Nucleus accumbens (tissue), 56 donors: Measurements from ENCODE around the gene PRR14L.
"Not testable (repeated sequence)": the region's sequence is repeated elsewhere in the genome, so short reads cannot be mapped to it uniquely, and the experiment has no call there.

ENCODE experiments used
- DNase-seq, 56 donors: peaks; one replicate each; lab custom pipeline; 2025; lab: John Stamatoyannopoulos, UW

PRR14L gene

GRCh38 chr22:31742115-31742514, 7.8 kb downstream of the PRR14L start:
- no peak for DNase-seq

- DNase-seq: not testable (repeated sequence)
These were observed 9.6 kb downstream of the PRR14L start for GRCh38 chr22:31740314-31740713.

- no peak for DNase-seq
These were observed 10.1 kb downstream of the PRR14L start for GRCh38 chr22:31739795-31740201.

GRCh38 chr22:31738566-31738965, 11.4 kb downstream of the PRR14L start:
- no peak for DNase-seq

- no peak for DNase-seq
These were observed 12.0 kb downstream of the PRR14L start for GRCh38 chr22:31737932-31738331.

- DNase-seq: no peak
These were observed 13.5 kb downstream of the PRR14L start for GRCh38 chr22:31736458-31736857.

- no peak for DNase-seq
These were observed 15.4 kb downstream of the PRR14L start for GRCh38 chr22:31734512-31734911.

- no peak for DNase-seq
These were observed 16.3 kb downstream of the PRR14L start for GRCh38 chr22:31733580-31734079.

GRCh38 chr22:31732089-31732829, 17.7 kb downstream of the PRR14L start:
- DNase-seq: no peak

- DNase-seq: no peak
These were observed 19.6 kb downstream of the PRR14L start for GRCh38 chr22:31730344-31730711.

- no peak for DNase-seq
These were observed 21.1 kb downstream of the PRR14L start for GRCh38 chr22:31728857-31729256.

- no peak for DNase-seq
These were observed 23.2 kb downstream of the PRR14L start for GRCh38 chr22:31726692-31727091.

- no peak for DNase-seq
These were observed 26.2 kb downstream of the PRR14L start for GRCh38 chr22:31723723-31724122.

- DNase-seq: no peak
These were observed 30.0 kb downstream of the PRR14L start for GRCh38 chr22:31719850-31720471.

GRCh38 chr22:31715147-31715778, 34.7 kb downstream of the PRR14L start:
- DNase-seq: no peak

- not testable (repeated sequence) for DNase-seq
These were observed 38.7 kb downstream of the PRR14L start for GRCh38 chr22:31711226-31711625.

GRCh38 chr22:31707519-31707918, 42.4 kb downstream of the PRR14L start:
- DNase-seq: no peak

- DNase-seq: no peak
These were observed 54.5 kb downstream of the PRR14L start for GRCh38 chr22:31695423-31695822.

GRCh38 chr22:31694046-31694445, 55.9 kb downstream of the PRR14L start:
- DNase-seq: not testable (repeated sequence)

- DNase-seq: no peak
These were observed 57.6 kb downstream of the PRR14L start for GRCh38 chr22:31692186-31692886.

- no peak for DNase-seq
These were observed 58.5 kb downstream of the PRR14L start for GRCh38 chr22:31691408-31691807.
